H1 (cell line): Measurements from ENCODE around the gene PSMD7. TPM values are rescaled to one million over a fixed set of nuclear protein-coding genes. Genes with fewer than 3 reads are reported as not detected.

Source experiments
- CTCF ChIA-PET: fragments of 300-600 bp; sonication (Branson Sonifier 250); formaldehyde crosslinking; loops from one replicate; lab custom pipeline; 2021; ENCODE audit not compliant: partially characterized antibody; lab: Charles Lee
- POLR2A ChIA-PET: fragments of 300-600 bp; sonication (Branson Sonifier 250); formaldehyde crosslinking; loops from one replicate; lab custom pipeline; 2021; ENCODE audit warnings: inconsistent platforms; ENCODE audit not compliant: partially characterized antibody; lab: Charles Lee
- DNase-seq, 2 experiments: peaks; one replicate each; pipeline versions ENCODE4 v3.0.0 to v3.0.0-alpha.2; 2010 to 2022; ENCODE audit warnings: low spot score in 2 of 2, low read depth in 1 of 2, mixed read lengths in 1 of 2
- FAIRE-seq: peaks from 2 replicates; lab custom pipeline; 2011; peaks lifted over from hg19 to GRCh38; lab: Jason Lieb, UNC
- H2AFZ ChIP-seq: 2 replicates; pipeline ENCODE4 v1.8.1; 2012; ENCODE audit warnings: low read length, inconsistent platforms
- H2AK5ac ChIP-seq: 2 replicates; pipeline ENCODE4 v1.6.1; 2013; ENCODE audit warnings: low read depth, low read length
- H2BK120ac ChIP-seq: replicated peaks from 2 replicates; pipeline ENCODE3; 2013; ENCODE audit warnings: low read depth, low read length, inconsistent platforms
- H2BK12ac ChIP-seq: 2 replicates; pipeline ENCODE4 v1.6.1; 2013; ENCODE audit warnings: low read depth, low read length
- H2BK15ac ChIP-seq: 2 replicates; pipeline ENCODE4 v1.6.1; 2013; ENCODE audit warnings: low read length
- H2BK20ac ChIP-seq: 2 replicates; pipeline ENCODE4 v1.6.1; 2013; ENCODE audit warnings: low read length
- H2BK5ac ChIP-seq: 2 replicates; pipeline ENCODE4 v1.6.1; 2013; ENCODE audit warnings: low read depth, low read length
- H3K14ac ChIP-seq: 2 replicates; pipeline ENCODE4 v1.6.1; 2013; ENCODE audit warnings: inconsistent platforms; ENCODE audit not compliant: insufficient read length
- H3K18ac ChIP-seq: 2 replicates; pipeline ENCODE4 v1.6.1; 2013; ENCODE audit warnings: low read length; ENCODE audit errors: extremely low read depth
- H3K23ac ChIP-seq: 2 replicates; pipeline ENCODE4 v1.6.1; 2013; ENCODE audit warnings: inconsistent platforms; ENCODE audit not compliant: insufficient read length
- H3K23me2 ChIP-seq: 2 replicates; pipeline ENCODE4 v1.6.1; 2013; ENCODE audit warnings: low read depth, low read length
- H3K27ac ChIP-seq: 2 replicates; pipeline ENCODE4 v1.6.1; 2011; ENCODE audit warnings: low read depth, low read length, inconsistent platforms
- H3K27me3 ChIP-seq, 4 experiments: replicated peaks in 1 of 4; 1 replicate in 1 of 4; 2 replicates in 3 of 4; pipeline versions ENCODE4 v1.6.1 to v1.8.1; 2011 to 2013; ENCODE audit warnings: low read length in 3 of 4, mild to moderate bottlenecking in 3 of 4, inconsistent platforms in 2 of 4, mixed read lengths in 2 of 4, moderate library complexity in 1 of 4; ENCODE audit not compliant: control insufficient read depth in 3 of 4, insufficient read depth in 3 of 4; ENCODE audit errors: extremely low read depth in 1 of 4
- H3K36me3 ChIP-seq, 4 experiments: 2 replicates each; pipeline versions ENCODE4 v1.6.1 to v1.8.1; 2011 to 2013; ENCODE audit warnings: mild to moderate bottlenecking in 4 of 4, low read length in 3 of 4, moderate library complexity in 2 of 4, control low read depth in 1 of 4, inconsistent platforms in 1 of 4; ENCODE audit not compliant: insufficient read depth in 4 of 4, control insufficient read depth in 2 of 4
- H3K4ac ChIP-seq: replicated peaks from 2 replicates; pipeline ENCODE3; 2013; ENCODE audit warnings: low read length, low read depth, mixed read lengths, inconsistent platforms; ENCODE audit not compliant: insufficient read length
- H3K4me1 ChIP-seq, 4 experiments: replicated peaks in 1 of 4; 1 replicate in 1 of 4; 2 replicates in 3 of 4; pipeline versions ENCODE4 v1.6.1 to v1.8.1; 2011 to 2013; ENCODE audit warnings: low read length in 3 of 4, inconsistent platforms in 2 of 4, mixed read lengths in 1 of 4; ENCODE audit not compliant: insufficient read depth in 4 of 4, control insufficient read depth in 3 of 4
- H3K4me2 ChIP-seq, 2 experiments: 2 replicates each; pipeline versions ENCODE4 v1.6.1 to v1.8.1; 2011 to 2013; ENCODE audit warnings: low read depth in 2 of 2, low read length in 2 of 2, control low read depth in 1 of 2, inconsistent platforms in 1 of 2, mild to moderate bottlenecking in 1 of 2; ENCODE audit not compliant: insufficient read depth in 1 of 2
- H3K4me3 ChIP-seq, 4 experiments: fragments of 200-600, 300-600 bp in 1 of 4; sonication (generic), shearing (Covaris generic), sonication (Bioruptor Twin) in 1 of 4; 2 replicates each; pipeline versions ENCODE4 v1.5.1 to v1.8.1; 2011 to 2016; ENCODE audit warnings: low read length in 4 of 4, low read depth in 3 of 4, control low read depth in 2 of 4, inconsistent platforms in 2 of 4, mild to moderate bottlenecking in 2 of 4, mixed read lengths in 1 of 4, moderate library complexity in 1 of 4; ENCODE audit not compliant: insufficient read depth in 2 of 4; ENCODE audit errors: extremely low read depth in 1 of 4
- H3K56ac ChIP-seq: replicated peaks from 2 replicates; pipeline ENCODE3; 2013; ENCODE audit warnings: low read depth, mild to moderate bottlenecking, mixed read lengths, low read length, inconsistent platforms; ENCODE audit not compliant: insufficient read length
- H3K79me1 ChIP-seq: 2 replicates; pipeline ENCODE4 v1.6.1; 2013; ENCODE audit warnings: low read depth, low read length, control low read depth
- H3K79me2 ChIP-seq, 2 experiments: 2 replicates each; pipeline versions ENCODE4 v1.6.1 to v1.8.1; 2012 to 2013; ENCODE audit warnings: low read length in 2 of 2, mild to moderate bottlenecking in 2 of 2, inconsistent platforms in 1 of 2; ENCODE audit not compliant: insufficient read depth in 2 of 2, control insufficient read depth in 1 of 2
- H3K9ac ChIP-seq, 4 experiments: replicated peaks in 1 of 4; 1 replicate in 1 of 4; 2 replicates in 3 of 4; pipeline versions ENCODE4 v1.6.1 to v1.8.1; 2011 to 2013; ENCODE audit warnings: low read depth in 3 of 4, low read length in 3 of 4, control low read depth in 2 of 4, mild to moderate bottlenecking in 2 of 4, moderate library complexity in 2 of 4, inconsistent platforms in 1 of 4; ENCODE audit errors: extremely low read depth in 1 of 4
- H3K9me3 ChIP-seq, 2 experiments: 2 replicates each; pipeline versions ENCODE4 v1.6.1 to v1.8.1; 2012 to 2013; ENCODE audit warnings: mild to moderate bottlenecking in 2 of 2, moderate library complexity in 2 of 2, control low read depth in 1 of 2, inconsistent platforms in 1 of 2, low read depth in 1 of 2, low read length in 1 of 2, mixed read lengths in 1 of 2; ENCODE audit not compliant: insufficient read depth in 2 of 2
- H4K20me1 ChIP-seq, 2 experiments: replicated peaks in 1 of 2; 2 replicates each; pipeline versions ENCODE3 to v1.8.1; 2011 to 2013; ENCODE audit warnings: inconsistent platforms in 2 of 2, low read length in 2 of 2, mild to moderate bottlenecking in 1 of 2; ENCODE audit not compliant: insufficient read depth in 2 of 2, control insufficient read depth in 1 of 2
- H4K5ac ChIP-seq: 2 replicates; pipeline ENCODE4 v1.6.1; 2013; ENCODE audit warnings: low read length, low read depth, mixed read lengths, inconsistent platforms; ENCODE audit not compliant: insufficient read length
- H4K8ac ChIP-seq: 2 replicates; pipeline ENCODE4 v1.8.0; 2013; ENCODE audit warnings: mild to moderate bottlenecking, moderate library complexity, low read length, inconsistent platforms; ENCODE audit not compliant: insufficient read depth; ENCODE audit errors: extremely low read depth
- H4K91ac ChIP-seq: replicated peaks from 2 replicates; pipeline ENCODE3; 2013; ENCODE audit warnings: low read length, mixed read lengths, inconsistent platforms; ENCODE audit not compliant: insufficient read length
- ATF3 ChIP-seq: IDR thresholded peaks from 2 replicates; pipeline ENCODE4 v1.6.1; 2011; ENCODE audit warnings: low read depth, mild to moderate bottlenecking, low read length; ENCODE audit not compliant: insufficient read depth
- BRCA1 ChIP-seq: IDR thresholded peaks from 2 replicates; pipeline ENCODE4 v1.6.1; 2012; ENCODE audit warnings: low read depth, low read length, improper control_type of control experiment
- CBX5 ChIP-seq: fragments of 300-800, 300-1000 bp; sonication (generic); IDR thresholded peaks from 2 replicates; pipeline ENCODE4 v1.7.1; 2016; ENCODE audit warnings: antibody characterized with exemption, low read length, low read depth
- HDAC6 ChIP-seq: IDR thresholded peaks from one replicate; pipeline ENCODE4 v1.7.1; 2012; ENCODE audit warnings: low read depth, mild to moderate bottlenecking, inconsistent platforms, low read length, moderate library complexity
- JUND ChIP-seq: IDR thresholded peaks from 2 replicates; pipeline ENCODE4 v1.6.1; 2011; ENCODE audit warnings: mild to moderate bottlenecking, improper control_type of control experiment, low read length
- KDM1A ChIP-seq: fragments of 200-600, 300-600 bp; sonication (generic); IDR thresholded peaks from 2 replicates; pipeline ENCODE4 v1.7.1; 2016; ENCODE audit warnings: mild to moderate bottlenecking, low read length, borderline replicate concordance
- KDM4A ChIP-seq: IDR thresholded peaks from one replicate; pipeline ENCODE4 v1.7.1; 2012; ENCODE audit warnings: low read depth, mild to moderate bottlenecking, moderate library complexity, low read length, inconsistent platforms; ENCODE audit not compliant: severe bottlenecking
- SAP30 ChIP-seq: fragments of 300-600 bp; sonication (generic); IDR thresholded peaks from 2 replicates; pipeline ENCODE4 v1.7.1; 2012; ENCODE audit warnings: low read length, moderate library complexity, mild to moderate bottlenecking, inconsistent platforms; ENCODE audit not compliant: insufficient read depth, insufficient replicate concordance
- SIX5 ChIP-seq: IDR thresholded peaks from 2 replicates; pipeline ENCODE4 v1.6.1; 2011; ENCODE audit warnings: mild to moderate bottlenecking, low read depth, low read length
- SP2 ChIP-seq: IDR thresholded peaks from 2 replicates; pipeline ENCODE4 v1.6.1; 2012; ENCODE audit warnings: mild to moderate bottlenecking, low read length, inconsistent platforms
- SP4 ChIP-seq: IDR thresholded peaks from 2 replicates; pipeline ENCODE4 v1.6.1; 2012; ENCODE audit warnings: low read length, inconsistent platforms
- SUZ12 ChIP-seq: fragments of 200-600 bp; sonication (generic); IDR thresholded peaks from 2 replicates; pipeline ENCODE4 v1.6.1; 2012; ENCODE audit warnings: mild to moderate bottlenecking, inconsistent platforms, low read length, moderate library complexity, mixed read lengths
- TEAD4 ChIP-seq: IDR thresholded peaks from 2 replicates; pipeline ENCODE4 v1.6.1; 2012; ENCODE audit warnings: low read depth, low read length, inconsistent platforms, mixed read lengths
- ZNF274 ChIP-seq: IDR thresholded peaks from 2 replicates; pipeline ENCODE4 v1.7.0; 2012; ENCODE audit warnings: low read length, borderline replicate concordance; ENCODE audit errors: extremely low read depth
- WGBS, 2 experiments: shearing (Covaris generic) in 1 of 2; methylation state at CpG; one replicate each; pipeline versions ENCODE4 v1.1.6 to v1.1.7; 2013 to 2015; ENCODE audit warnings: low lambda C conversion rate in 2 of 2, mixed read lengths in 2 of 2, inconsistent platforms in 1 of 2, low coverage in 1 of 2, missing lambda C conversion rate in 1 of 2; ENCODE audit not compliant: insufficient replicate concordance in 2 of 2, insufficient coverage in 1 of 2, insufficient read length in 1 of 2; ENCODE audit errors: extremely low coverage in 1 of 2, missing lambda C conversion rate in 1 of 2; 5-methylcytosine and 5-hydroxymethylcytosine counted together
- polyA plus RNA-seq, 7 experiments: library from polyadenylated mRNA; depleted of rRNA in 3 of 7; stranded (reverse) in 5 of 7; unstranded in 2 of 7; fragments of >200 nt in 5 of 7; fragments of 200-250 nt in 2 of 7; gene quantifications; 1 replicate in 5 of 7; 2 replicates in 1 of 7; 4 replicates in 1 of 7; pipeline versions ENCODE4 v1.2.1 to v1.2.3, GENCODE V29; 2011 to 2013; ENCODE audit warnings: missing spikeins in 2 of 7, mixed read lengths in 2 of 7
- total RNA-seq: library from RNA; stranded (reverse); fragmentation: NEBNext Ultra II Directional; extraction: Animal tissue kit (Norgen Biotek cat#: 25700); gene quantifications from 2 replicates; pipeline ENCODE4 v1.2.1, GENCODE V29; 2021

Gene PSMD7
- total and polyA plus RNA-seq, 2 of the 8 experiments (the other 6 are each of a cell fraction or from before 2014, with no cell fraction given), result 91.1 to 148 TPM

DNA sequence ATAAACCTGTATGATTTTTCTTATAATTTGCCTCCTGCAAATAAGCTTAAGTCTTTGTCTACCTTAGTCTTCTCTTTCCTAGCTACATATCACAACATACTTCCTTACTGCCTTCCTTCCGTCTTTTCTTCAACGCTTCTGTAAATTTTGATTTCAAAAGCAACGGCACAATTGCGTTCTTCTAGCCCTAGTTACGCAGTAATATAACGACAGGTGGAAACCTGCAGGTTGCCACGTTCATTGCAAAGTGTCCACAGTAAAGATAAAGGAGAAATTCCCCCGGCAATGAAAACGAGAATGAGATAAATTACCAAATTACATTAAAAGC lies 546 bp upstream of the PSMD7 start:
- H3K23ac ChIP-seq, result no peak overlapping the region
- peak overlapping the region; percentile 74 to 96 (median 84) for H3K4me3 ChIP-seq
- no peaks in the 10 kb centered on the region; a peak in 1 of 7 replicates for H3K4me1 ChIP-seq
- H4K20me1 ChIP-seq, result peaks cover 0 to 10% of the 10 kb centered on the region in 2 experiments
- 0 out of 2 replicates have a peak overlapping the region, but pooled peaks have one; percentile 95 for H2BK5ac ChIP-seq
- H3K79me1 ChIP-seq, result peaks cover 3% of the 10 kb centered on the region; the same call in 1 of the 2 replicates
- H3K9ac ChIP-seq, result peak overlapping the region in 3 of 4 experiments; percentile 84 to 99 (median 91); a peak in 6 of 7 replicates
- peaks cover 0 to 5% of the 10 kb centered on the region in 2 experiments; a peak in 1 of 4 replicates for H3K9me3 ChIP-seq
- H3K79me2 ChIP-seq, result peaks cover 20 to 35% of the 10 kb centered on the region in 2 experiments
- no peak overlapping the region for H4K5ac ChIP-seq
- H2BK12ac ChIP-seq, result no peak overlapping the region
- peak overlapping the region; percentile 79 to 95 for H3K4me2 ChIP-seq
- peak overlapping the region; percentile 49 for H3K56ac ChIP-seq
- H3K27ac ChIP-seq, result no peak overlapping the region
- no peak overlapping the region for H2BK15ac ChIP-seq
- peak overlapping the region; percentile 99 for H3K4ac ChIP-seq
- H2AFZ ChIP-seq, result peak overlapping the region; percentile 11; the same call in 1 of the 2 replicates
- H2AK5ac ChIP-seq, result no peak overlapping the region
- H3K27me3 ChIP-seq, result no peaks in the 10 kb centered on the region; a peak in 1 of 7 replicates
- CTCF ChIA-PET, result interaction anchor here (3.0 kb wide), 1 partner anchor 14 kb away, joined by 11 read pairs; no protein-coding TSS in a partner anchor
- DNase-seq (no peak), FAIRE-seq (no peak)
- H3K14ac ChIP-seq, result no peak overlapping the region
- 24% methylated on average over 9 of the region's 9 CpGs; no CpG with 5 or more reads in 1 of the 2 experiments for WGBS, 2 experiments
- POLR2A ChIA-PET, result interaction anchor here (1.5 to 3.8 kb wide), 4 partner anchors 11 to 29 kb away, joined by 6 to 29 read pairs (median 8); no protein-coding TSS in a partner anchor
- no peak overlapping the region for H4K8ac ChIP-seq
- peak overlapping the region; percentile 30 for H4K91ac ChIP-seq
- no peak overlapping the region for H2BK20ac ChIP-seq
- no peak overlapping the region for H2BK120ac ChIP-seq
- H3K36me3 ChIP-seq, result peaks cover 8 to 25% (median 21%) of the 10 kb centered on the region in 4 experiments
- peaks cover 2% of the 10 kb centered on the region; the same call in 1 of the 2 replicates for H3K23me2 ChIP-seq
- no peak overlapping the region for H3K18ac ChIP-seq
- no peak for TF ChIP-seq SP2
- TF ChIP-seq HDAC6, result no peak
- TF ChIP-seq KDM1A, result no peak
- TF ChIP-seq ZNF274, result no peak
- TF ChIP-seq SUZ12, result no peak
- TF ChIP-seq ATF3, result no peak
- TF ChIP-seq SP4, result no peak
- no peak for TF ChIP-seq KDM4A
- TF ChIP-seq JUND, result no peak
- no peak for TF ChIP-seq CBX5
- no peak for TF ChIP-seq BRCA1
- no peak for TF ChIP-seq SIX5
- no peak for TF ChIP-seq SAP30
- TF ChIP-seq TEAD4, result no peak
